GM11168 (cell line): Measurements from ENCODE around the gene CCDC93.
"Not testable (repeated sequence)": the region's sequence is repeated elsewhere in the genome, so short reads cannot be mapped to it uniquely, and the experiment has no call there.

Experiments
- in situ Hi-C: fragments of 300-500 bp; cut with MboI; formaldehyde crosslinking; loops from one replicate; pipeline ENCODE4 v1.12.0; 2022; ENCODE audit warnings: low sequenced_read_pairs; ENCODE audit not compliant: unreplicated experiment

CCDC93 gene

GRCh38 chr2:118047380-118047826, 33.5 kb upstream of the CCDC93 start:
- in situ Hi-C loops = loop anchor here (25.0 kb wide), 1 partner anchor 815 kb away; no protein-coding TSS in a partner anchor

GRCh38 chr2:118046634-118047210, 32.9 kb upstream of the CCDC93 start:
- in situ Hi-C loops = loop anchor here (25.0 kb wide), 1 partner anchor 816 kb away; no protein-coding TSS in a partner anchor

GRCh38 chr2:118045286-118045685, 31.4 kb upstream of the CCDC93 start:
- in situ Hi-C loops = loop anchor here (25.0 kb wide), 1 partner anchor 817 kb away; no protein-coding TSS in a partner anchor

- in situ Hi-C loops = loop anchor here (25.0 kb wide), 1 partner anchor 817 kb away; no protein-coding TSS in a partner anchor
Measured at GRCh38 chr2:118044854-118045253, 31.0 kb upstream of the CCDC93 start.

GRCh38 chr2:118044103-118044716, 30.3 kb upstream of the CCDC93 start:
- in situ Hi-C loops = loop anchor here (25.0 kb wide), 1 partner anchor 818 kb away; no protein-coding TSS in a partner anchor

GRCh38 chr2:118040891-118041290, 27.0 kb upstream of the CCDC93 start:
- in situ Hi-C loops = loop anchor here (25.0 kb wide), 1 partner anchor 821 kb away; no protein-coding TSS in a partner anchor

- in situ Hi-C loops = loop anchor here (25.0 kb wide), 1 partner anchor 830 kb away; no protein-coding TSS in a partner anchor
Measured at GRCh38 chr2:118032169-118033013, 18.5 kb upstream of the CCDC93 start.

- in situ Hi-C loops = loop anchor here (25.0 kb wide), 1 partner anchor 831 kb away; no protein-coding TSS in a partner anchor
Measured at GRCh38 chr2:118031566-118031965, 17.7 kb upstream of the CCDC93 start.

- in situ Hi-C loops = loop anchor here (25.0 kb wide), 1 partner anchor 833 kb away; no protein-coding TSS in a partner anchor
Measured at GRCh38 chr2:118029025-118029424, 15.2 kb upstream of the CCDC93 start.

- in situ Hi-C loops = no loop called here
Measured at GRCh38 chr2:118021356-118021755, 7.5 kb upstream of the CCDC93 start.

GRCh38 chr2:118019821-118020220, 6.0 kb upstream of the CCDC93 start:
- in situ Hi-C loops = no loop called here

GRCh38 chr2:118016911-118017310, 3.0 kb upstream of the CCDC93 start:
- in situ Hi-C loops = no loop called here

GRCh38 chr2:118015761-118016160, 1.9 kb upstream of the CCDC93 start:
- in situ Hi-C loops = not testable (repeated sequence)

- in situ Hi-C loops = no loop called here
Measured at GRCh38 chr2:118014492-118014824, 588 bp upstream of the CCDC93 start.

GRCh38 chr2:118013221-118013723, 598 bp downstream of the CCDC93 start:
- in situ Hi-C loops = no loop called here

GRCh38 chr2:118012778-118013177, 1.1 kb downstream of the CCDC93 start:
- in situ Hi-C loops = no loop called here

- in situ Hi-C loops = no loop called here
Measured at GRCh38 chr2:118010473-118010872, 3.4 kb downstream of the CCDC93 start.

- in situ Hi-C loops = no loop called here
Measured at GRCh38 chr2:118006861-118007260, 7.0 kb downstream of the CCDC93 start.

- in situ Hi-C loops = no loop called here
Measured at GRCh38 chr2:118006326-118006725, 7.5 kb downstream of the CCDC93 start.

- in situ Hi-C loops = loop anchor here (5.0 kb wide), 1 partner anchor 181 kb away; no protein-coding TSS in a partner anchor
Measured at GRCh38 chr2:118003396-118003824, 10.5 kb downstream of the CCDC93 start.
